Measurements from ENCODE around the gene PLCB3. TPM values are rescaled to one million over a fixed set of nuclear protein-coding genes. Genes with fewer than 3 reads are reported as not detected.

PLCB3 gene
- total RNA-seq (3.6 TPM), polyA plus RNA-seq (under 1 TPM; 0.10 to 0.40 (median 0.25) TPM)

- Histone ChIP-seq H3K9me3 (ENCODE audit: control insufficient read depth in 2 of 2, low read length in 2 of 2) (no peaks in the 10 kb centered on the region), H3K4me3 (ENCODE audit: low read depth, low read length) (no peak within 1 kb of the TSS), H3K27me3 (ENCODE audit: control insufficient read depth, insufficient read depth, low read length) (no peaks in the 10 kb centered on the region), H3K27ac (ENCODE audit: insufficient read depth, low read length, poor library complexity, severe bottlenecking) (no peak within 1 kb of the TSS), H3K4me1 (ENCODE audit: control insufficient read depth, insufficient read depth, low read length, poor library complexity, severe bottlenecking) (peaks cover 36% of the 10 kb centered on the region), H3K36me3 (ENCODE audit: control insufficient read depth, insufficient read depth, low read length) (no peaks in the 10 kb centered on the region)
- Mint-ChIP-seq H3K27ac (peak within 1 kb of the TSS in 2 of 3 donors; percentile 36 to 38), H3K36me3 (no peaks in the 10 kb centered on the region), H3K4me3 (peak within 1 kb of the TSS; percentile 86 to 94 (median 90)), H3K27me3 (no peaks in the 10 kb centered on the region), H3K4me1 (peaks cover 0 to 29% (median 11%) of the 10 kb centered on the region in 4 donors), H3K9me3 (peaks cover 0 to 2% (median 0%) of the 10 kb centered on the region in 7 donors)
- ATAC-seq (ENCODE audit: low read depth in 2 of 2) (peak; percentile 62 to 69), DNase-seq (peak; percentile 40 to 59 (median 49))
Observed at GRCh38 chr11:64251016-64251752, at the start of gene PLCB3. PLCB3 (plus strand) TSS chr11:64251530; CDS start chr11:64251650, 120 bp downstream.

GRCh38 chr11:64201543-64201942, 49.8 kb upstream of the PLCB3 start:
- H3K4me3 ChIP-seq (ENCODE audit: low read depth, low read length) = no peak overlapping the region
- no peaks in the 10 kb centered on the region for H3K27me3 ChIP-seq (ENCODE audit: control insufficient read depth, insufficient read depth, low read length)
- DNase-seq (no peak), ATAC-seq (ENCODE audit: low read depth in 2 of 2) (no peak)
- H3K36me3 ChIP-seq (ENCODE audit: control insufficient read depth, insufficient read depth, low read length) = peaks cover 66% of the 10 kb centered on the region
- Mint-ChIP-seq H3K4me3 (peak overlapping the region in 1 of 4 donors; percentile 41), H3K36me3 (peaks cover 42% of the 10 kb centered on the region), H3K27ac (peak overlapping the region in 1 of 3 donors; percentile 67), H3K27me3 (no peaks in the 10 kb centered on the region), H3K9me3 (no peaks in the 10 kb centered on the region), H3K4me1 (peaks cover 6 to 31% (median 16%) of the 10 kb centered on the region in 4 donors)
- H3K27ac ChIP-seq (ENCODE audit: insufficient read depth, low read length, poor library complexity, severe bottlenecking) = no peak overlapping the region
- H3K9me3 ChIP-seq (ENCODE audit: control insufficient read depth in 2 of 2, low read length in 2 of 2) = no peaks in the 10 kb centered on the region
- H3K4me1 ChIP-seq (ENCODE audit: control insufficient read depth, insufficient read depth, low read length, poor library complexity, severe bottlenecking) = peaks cover 19% of the 10 kb centered on the region

GRCh38 chr11:64202992-64203391, 48.3 kb upstream of the PLCB3 start:
- Histone ChIP-seq H3K9me3 (ENCODE audit: control insufficient read depth in 2 of 2, low read length in 2 of 2) (no peaks in the 10 kb centered on the region), H3K36me3 (ENCODE audit: control insufficient read depth, insufficient read depth, low read length) (peaks cover 52% of the 10 kb centered on the region), H3K27ac (ENCODE audit: insufficient read depth, low read length, poor library complexity, severe bottlenecking) (no peak overlapping the region), H3K27me3 (ENCODE audit: control insufficient read depth, insufficient read depth, low read length) (no peaks in the 10 kb centered on the region), H3K4me3 (ENCODE audit: low read depth, low read length) (no peak overlapping the region), H3K4me1 (ENCODE audit: control insufficient read depth, insufficient read depth, low read length, poor library complexity, severe bottlenecking) (peaks cover 30% of the 10 kb centered on the region)
- DNase-seq (no peak), ATAC-seq (ENCODE audit: low read depth in 2 of 2) (no peak)
- H3K4me1 Mint-ChIP-seq = peaks cover 6 to 39% (median 18%) of the 10 kb centered on the region in 4 donors
- no peaks in the 10 kb centered on the region for H3K27me3 Mint-ChIP-seq
- H3K9me3 Mint-ChIP-seq = no peaks in the 10 kb centered on the region
- peaks cover 31% of the 10 kb centered on the region for H3K36me3 Mint-ChIP-seq
- H3K4me3 Mint-ChIP-seq = no peak overlapping the region
- H3K27ac Mint-ChIP-seq = peak overlapping the region in 1 of 3 donors; percentile 83

- no peaks in the 10 kb centered on the region for H3K9me3 Mint-ChIP-seq
- Histone ChIP-seq H3K4me3 (ENCODE audit: low read depth, low read length) (no peak overlapping the region), H3K27ac (ENCODE audit: insufficient read depth, low read length, poor library complexity, severe bottlenecking) (no peak overlapping the region), H3K27me3 (ENCODE audit: control insufficient read depth, insufficient read depth, low read length) (no peaks in the 10 kb centered on the region), H3K4me1 (ENCODE audit: control insufficient read depth, insufficient read depth, low read length, poor library complexity, severe bottlenecking) (peaks cover 35% of the 10 kb centered on the region), H3K36me3 (ENCODE audit: control insufficient read depth, insufficient read depth, low read length) (peaks cover 47% of the 10 kb centered on the region), H3K9me3 (ENCODE audit: control insufficient read depth in 2 of 2, low read length in 2 of 2) (no peaks in the 10 kb centered on the region)
- peaks cover 6 to 41% (median 19%) of the 10 kb centered on the region in 4 donors for H3K4me1 Mint-ChIP-seq
- no peak for ATAC-seq (ENCODE audit: low read depth in 2 of 2)
- no peaks in the 10 kb centered on the region for H3K27me3 Mint-ChIP-seq
- no peak for DNase-seq
- peak overlapping the region in 2 of 3 donors; percentile 78 to 83 for H3K27ac Mint-ChIP-seq
- peaks cover 31% of the 10 kb centered on the region for H3K36me3 Mint-ChIP-seq
- peak overlapping the region in 1 of 4 donors; percentile 3 for H3K4me3 Mint-ChIP-seq
Observed at GRCh38 chr11:64203421-64204079, 47.8 kb upstream of the PLCB3 start.

- Mint-ChIP-seq H3K4me1 (peaks cover 6 to 47% (median 21%) of the 10 kb centered on the region in 4 donors), H3K27me3 (no peaks in the 10 kb centered on the region)
Observed at GRCh38 chr11:64204080-64204440, 47.3 kb upstream of the PLCB3 start.

GRCh38 chr11:64204464-64204989, 46.8 kb upstream of the PLCB3 start:
- H3K36me3 Mint-ChIP-seq = peaks cover 31% of the 10 kb centered on the region
- peak; percentile 71 to 86 (median 83) for DNase-seq
- peak overlapping the region; percentile 18 for H3K27ac ChIP-seq (ENCODE audit: insufficient read depth, low read length, poor library complexity, severe bottlenecking)

More at GRCh38 chr11:64204080-64204440, 47.3 kb upstream of the PLCB3 start:
- H3K9me3 ChIP-seq (ENCODE audit: control insufficient read depth in 2 of 2, low read length in 2 of 2) = no peaks in the 10 kb centered on the region
- Mint-ChIP-seq H3K36me3 (peaks cover 31% of the 10 kb centered on the region), H3K27ac (peak overlapping the region in 2 of 3 donors; percentile 83 to 89), H3K4me3 (no peak overlapping the region), H3K9me3 (no peaks in the 10 kb centered on the region)
- H3K4me1 ChIP-seq (ENCODE audit: control insufficient read depth, insufficient read depth, low read length, poor library complexity, severe bottlenecking) = peaks cover 40% of the 10 kb centered on the region
- no peak overlapping the region for H3K4me3 ChIP-seq (ENCODE audit: low read depth, low read length)
- no peaks in the 10 kb centered on the region for H3K27me3 ChIP-seq (ENCODE audit: control insufficient read depth, insufficient read depth, low read length)
- peaks cover 48% of the 10 kb centered on the region for H3K36me3 ChIP-seq (ENCODE audit: control insufficient read depth, insufficient read depth, low read length)
- H3K27ac ChIP-seq (ENCODE audit: insufficient read depth, low read length, poor library complexity, severe bottlenecking) = peak overlapping the region; percentile 18
- no peak for ATAC-seq (ENCODE audit: low read depth in 2 of 2)
- no peak for DNase-seq

GRCh38 chr11:64206457-64207255, 44.7 kb upstream of the PLCB3 start, which contains the start of gene FERMT3:
FERMT3 (plus strand) TSS chr11:64206721; CDS start chr11:64207365, 644 bp downstream.
- Histone ChIP-seq H3K27me3 (ENCODE audit: control insufficient read depth, insufficient read depth, low read length) (no peaks in the 10 kb centered on the region), H3K36me3 (ENCODE audit: control insufficient read depth, insufficient read depth, low read length) (peaks cover 44% of the 10 kb centered on the region), H3K9me3 (ENCODE audit: control insufficient read depth in 2 of 2, low read length in 2 of 2) (no peaks in the 10 kb centered on the region), H3K4me3 (ENCODE audit: low read depth, low read length) (peak within 1 kb of the TSS; percentile 84), H3K27ac (ENCODE audit: insufficient read depth, low read length, poor library complexity, severe bottlenecking) (peak within 1 kb of the TSS; percentile 85), H3K4me1 (ENCODE audit: control insufficient read depth, insufficient read depth, low read length, poor library complexity, severe bottlenecking) (peaks cover 41% of the 10 kb centered on the region)
- Mint-ChIP-seq H3K4me3 (peak within 1 kb of the TSS; percentile 93 to 99 (median 96)), H3K9me3 (no peaks in the 10 kb centered on the region), H3K27ac (peak within 1 kb of the TSS; percentile 91 to 96 (median 94)), H3K4me1 (peaks cover 6 to 60% (median 22%) of the 10 kb centered on the region in 4 donors), H3K36me3 (peaks cover 19% of the 10 kb centered on the region), H3K27me3 (no peaks in the 10 kb centered on the region)
- peak; percentile 54 to 93 (median 63) for DNase-seq
- peak; percentile 65 for ATAC-seq (ENCODE audit: low read depth in 2 of 2)

More at GRCh38 chr11:64204464-64204989, 46.8 kb upstream of the PLCB3 start:
- Histone ChIP-seq H3K27me3 (ENCODE audit: control insufficient read depth, insufficient read depth, low read length) (no peaks in the 10 kb centered on the region), H3K4me3 (ENCODE audit: low read depth, low read length) (no peak overlapping the region), H3K36me3 (ENCODE audit: control insufficient read depth, insufficient read depth, low read length) (peaks cover 48% of the 10 kb centered on the region), H3K4me1 (ENCODE audit: control insufficient read depth, insufficient read depth, low read length, poor library complexity, severe bottlenecking) (peaks cover 41% of the 10 kb centered on the region), H3K9me3 (ENCODE audit: control insufficient read depth in 2 of 2, low read length in 2 of 2) (no peaks in the 10 kb centered on the region)
- H3K9me3 Mint-ChIP-seq = no peaks in the 10 kb centered on the region
- peaks cover 6 to 50% (median 21%) of the 10 kb centered on the region in 4 donors for H3K4me1 Mint-ChIP-seq
- no peaks in the 10 kb centered on the region for H3K27me3 Mint-ChIP-seq
- peak; percentile 44 to 54 for ATAC-seq (ENCODE audit: low read depth in 2 of 2)
- peak overlapping the region; percentile 83 to 95 (median 89) for H3K27ac Mint-ChIP-seq
- peak overlapping the region; percentile 80 to 87 (median 82) for H3K4me3 Mint-ChIP-seq
